ENCODE measurements around the gene CBX5.
"Not testable (repeated sequence)": the region's sequence is repeated elsewhere in the genome, so short reads cannot be mapped to it uniquely, and the experiment has no call there.

The CBX5 gene

DNA sequence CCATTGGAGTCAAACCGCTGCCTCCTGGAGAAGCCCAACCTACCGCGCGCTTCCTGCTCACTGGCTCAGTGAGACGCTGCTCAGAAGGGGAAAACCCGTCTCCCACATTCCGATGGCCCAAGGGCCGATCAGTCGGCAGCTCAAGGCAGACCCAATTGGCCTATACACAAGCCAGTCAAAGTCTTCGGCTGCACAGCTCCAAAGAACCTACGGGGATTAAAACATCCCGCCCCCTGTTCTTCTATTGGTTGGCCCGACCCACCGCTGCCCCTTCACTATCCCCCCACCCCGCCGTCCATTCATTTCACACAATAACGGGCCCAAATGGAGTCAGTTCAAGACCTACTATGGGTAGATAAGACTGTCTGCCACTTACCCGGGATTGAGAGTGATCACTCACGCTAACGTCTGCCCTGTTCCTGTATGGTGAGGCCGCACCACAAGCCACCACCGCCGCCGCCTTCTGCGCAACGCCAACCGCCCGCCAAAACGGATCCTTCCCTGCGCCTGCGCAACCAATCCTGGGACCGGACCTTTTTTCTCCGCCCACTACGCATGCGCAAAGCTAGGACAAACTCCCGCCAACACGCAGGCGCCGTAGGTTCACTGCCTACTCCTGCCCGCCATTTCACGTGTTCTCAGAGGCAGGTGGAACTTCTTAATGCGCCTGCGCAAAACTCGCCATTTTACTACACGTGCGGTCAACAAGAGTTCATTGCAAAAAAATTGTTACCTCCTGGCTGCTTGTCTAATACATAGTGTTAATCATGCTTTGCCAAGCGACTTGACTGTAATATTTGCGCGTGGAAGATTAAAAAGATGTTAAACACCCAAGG, at the start of gene CBX5:
Gene CBX5, minus strand, starts transcription at position 491 of the 836 bp plus-strand sequence. CDS start 22,472 bp downstream, outside the sequence.
- DNase-seq, result peak; percentile 92 to 100 (median 98)

DNA sequence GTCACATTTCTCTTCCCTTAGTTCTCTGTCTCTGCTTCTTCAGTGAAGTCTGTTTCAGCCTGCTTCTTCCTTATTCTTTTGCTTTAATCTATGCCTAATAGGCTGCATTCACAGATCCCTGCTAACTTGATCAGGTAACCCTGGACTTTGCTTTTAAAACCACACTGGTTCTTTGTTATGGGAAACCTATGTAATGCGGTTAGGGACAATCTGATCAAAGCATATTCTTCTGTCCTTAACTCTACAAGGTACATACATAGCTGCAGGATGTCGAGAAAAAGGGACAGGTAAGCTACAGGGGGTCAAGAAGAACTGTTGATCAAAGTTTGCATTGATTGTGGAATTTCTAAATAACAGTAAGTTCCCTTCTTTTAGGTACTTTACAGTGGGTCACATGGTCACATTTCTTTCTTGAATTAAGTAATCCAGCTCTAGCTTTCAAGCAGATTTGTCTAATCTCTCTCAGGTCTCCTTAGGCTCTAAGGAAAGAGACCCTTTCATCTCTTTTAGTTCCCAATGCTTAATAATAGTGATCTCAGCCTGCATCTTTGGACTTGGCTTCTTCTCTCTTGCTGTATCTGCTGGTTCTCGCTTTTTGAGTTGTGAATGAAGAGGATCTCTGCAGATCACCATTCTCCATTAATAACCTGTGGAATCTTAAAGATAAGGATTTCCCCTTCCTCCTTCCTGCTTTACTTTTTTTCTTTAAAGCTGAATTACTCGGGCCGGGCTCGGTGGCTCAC, 48.8 kb upstream of the CBX5 start:
- no peak for DNase-seq

DNA sequence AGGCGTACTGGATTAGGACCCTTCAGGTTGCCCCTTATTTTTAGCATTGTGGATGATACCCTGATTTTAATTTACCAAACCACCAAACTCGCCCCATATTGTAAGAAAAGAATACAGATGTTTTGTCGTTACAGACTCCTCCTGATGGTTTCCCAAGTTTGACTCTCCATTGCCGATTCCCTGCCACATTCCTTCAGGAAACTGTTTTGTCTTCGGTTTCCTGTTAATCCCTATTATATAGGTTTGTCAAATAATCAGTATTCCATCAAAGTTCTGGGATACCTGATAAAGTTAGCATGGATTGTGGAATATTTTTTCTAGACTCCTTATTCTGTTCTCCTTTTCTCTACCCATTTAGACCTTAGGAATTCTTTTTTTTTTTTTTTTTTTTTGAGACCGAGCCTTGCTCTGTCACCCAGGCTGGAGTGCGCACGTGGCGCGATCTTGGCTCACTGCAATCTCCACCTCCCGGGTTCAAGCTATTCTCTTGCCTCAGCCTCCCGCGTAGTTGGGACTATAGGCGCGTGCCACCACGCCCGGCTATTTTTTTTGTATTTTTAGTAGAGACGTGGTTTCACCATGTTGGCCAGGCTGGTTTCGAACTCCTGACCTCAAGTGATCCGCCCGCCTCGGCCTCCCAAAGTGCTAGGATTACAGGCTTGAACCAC, 45.7 kb upstream of the CBX5 start:
- DNase-seq, result not testable (repeated sequence)

DNA sequence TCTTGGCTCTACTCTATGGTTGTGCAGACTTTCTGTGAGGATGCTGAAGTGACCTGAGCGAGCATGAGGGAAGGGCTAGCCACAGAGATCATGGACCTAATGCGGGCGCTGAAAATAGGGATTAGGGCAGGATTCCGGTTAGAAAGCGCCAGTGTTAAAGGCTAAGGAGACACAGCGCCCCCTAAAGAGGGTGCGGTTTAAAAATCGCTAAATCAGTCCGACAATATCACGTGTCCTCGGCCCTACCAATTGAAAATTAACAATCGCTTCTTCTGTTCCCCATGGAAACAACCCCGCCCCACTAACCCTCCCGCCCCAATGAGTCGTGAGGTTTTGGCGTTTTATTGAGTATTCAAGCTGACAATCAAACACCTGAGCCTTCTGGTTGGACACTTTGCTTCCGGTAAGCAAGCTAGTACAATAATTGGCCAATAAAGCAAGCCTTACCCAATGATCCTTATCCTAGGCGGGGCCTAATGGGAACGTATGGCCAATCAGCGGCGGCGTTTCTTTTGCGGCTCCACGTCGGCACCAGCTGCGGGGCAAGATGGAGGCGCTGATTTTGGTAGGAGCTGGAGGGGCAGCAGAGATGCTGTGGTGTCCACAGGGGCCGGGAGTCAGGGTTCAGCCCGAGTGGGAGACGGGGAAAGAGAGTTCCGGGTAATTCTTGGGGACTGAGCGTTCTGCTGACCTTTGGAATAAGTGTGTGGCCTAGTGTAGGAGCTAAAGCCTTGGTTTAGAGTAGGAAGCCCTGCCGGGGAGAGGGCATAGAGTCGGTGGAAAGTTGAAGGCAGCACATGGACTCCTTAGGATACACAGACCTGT, 44.9 kb upstream of the CBX5 start, which contains the start of gene COPZ1:
Gene COPZ1, plus strand, starts transcription at position 515 of the 825 bp plus-strand sequence. Its CDS starts 33 bp downstream, at position 548.
- peak; percentile 75 to 100 (median 95) for DNase-seq

DNA sequence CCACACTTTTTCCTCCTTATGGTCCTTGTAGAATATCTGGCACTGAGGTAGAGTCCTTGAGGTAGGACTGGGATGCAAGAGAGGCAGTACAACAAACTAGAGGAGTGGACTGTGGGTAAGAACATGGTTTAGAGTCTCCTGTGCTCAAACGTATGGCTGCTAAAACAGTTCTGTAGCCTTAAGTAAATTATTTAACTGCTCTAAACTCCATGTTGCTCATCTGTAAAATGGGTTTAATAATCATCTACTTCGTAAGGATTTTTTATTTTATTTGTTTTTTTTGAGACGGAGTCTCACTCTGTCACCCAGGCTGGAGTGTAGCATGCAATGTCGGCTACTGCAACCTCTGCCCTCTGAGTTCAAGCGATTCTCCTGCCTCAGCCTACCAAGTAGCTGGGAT, 41.4 kb upstream of the CBX5 start:
- no peak for DNase-seq

DNA sequence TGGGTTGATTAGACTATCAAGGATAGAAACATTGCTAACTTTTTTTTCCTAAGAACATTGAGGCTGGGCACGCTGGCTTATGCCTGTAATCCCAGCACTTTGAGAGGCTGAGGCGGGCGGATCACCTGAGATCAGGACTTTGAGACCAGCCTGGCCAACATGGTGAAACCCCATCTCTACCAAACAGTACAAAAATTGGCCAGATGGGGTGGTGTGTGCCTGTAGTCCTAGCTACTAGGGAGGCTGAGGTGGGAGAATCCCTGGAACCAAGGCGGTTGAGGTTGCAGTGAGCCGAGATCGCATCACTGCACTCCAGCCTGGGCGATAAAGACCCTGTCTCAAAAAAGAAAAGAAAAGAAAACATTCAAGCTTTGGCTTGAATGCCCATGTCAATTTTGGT, 32.4 kb upstream of the CBX5 start:
- DNase-seq, result not testable (repeated sequence)

DNA sequence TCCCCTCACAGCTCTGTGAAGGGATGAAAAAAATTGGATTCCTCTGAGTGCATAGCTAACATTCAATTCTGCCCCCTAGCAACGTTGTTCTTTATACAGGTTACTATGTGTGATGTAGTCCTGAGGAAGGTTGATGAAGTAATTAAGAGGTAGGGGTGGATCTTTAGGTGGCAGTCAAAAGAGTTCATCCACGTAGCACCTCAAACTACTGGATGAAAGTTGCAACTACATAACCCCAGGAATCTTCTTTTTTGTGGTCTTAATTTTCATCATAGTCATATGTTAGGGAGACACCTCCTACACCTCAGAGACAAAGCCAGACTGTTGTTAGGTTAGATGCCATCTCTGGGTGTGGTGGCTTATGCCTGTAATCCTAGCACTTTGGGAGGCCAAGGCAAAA, 31.1 kb upstream of the CBX5 start:
- no peak for DNase-seq

DNA sequence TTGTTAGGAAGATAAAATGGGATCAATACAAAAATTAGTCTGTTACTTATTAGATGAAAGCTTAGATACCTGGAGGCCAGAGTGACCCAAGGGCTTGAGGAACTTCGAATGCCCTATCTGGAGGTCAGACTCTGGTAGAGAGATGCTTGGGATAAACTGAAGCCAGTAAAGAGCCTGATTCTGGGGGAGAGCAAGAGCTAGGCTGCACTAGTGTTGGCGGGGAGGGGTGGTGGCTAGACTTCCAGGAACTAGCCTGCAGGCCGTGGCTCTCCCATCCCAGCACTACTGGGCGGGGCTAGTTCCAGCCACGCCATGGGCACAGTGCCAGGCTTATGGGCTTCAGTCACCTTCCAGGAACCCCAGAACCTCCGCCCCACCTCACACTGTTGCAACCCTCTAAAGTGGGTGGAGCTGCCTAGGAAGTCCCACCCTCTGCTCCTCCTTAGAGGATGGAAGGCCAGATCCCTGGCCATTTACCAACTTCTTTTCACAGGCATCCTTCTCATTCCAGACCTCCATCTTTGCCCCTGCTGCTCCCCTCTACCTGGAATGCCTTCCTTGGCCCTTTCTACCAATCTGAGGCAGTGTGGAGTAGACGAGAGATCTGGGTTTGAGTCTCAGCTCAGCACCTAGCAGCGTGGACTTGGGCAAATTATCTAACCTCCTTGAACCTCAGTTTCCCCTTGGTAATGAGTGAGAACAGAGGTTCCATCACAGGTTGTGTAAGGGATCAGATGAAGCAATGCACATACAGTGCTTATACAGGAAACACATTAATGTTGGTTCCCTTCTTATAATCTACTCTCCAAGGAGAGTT, 27.2 kb upstream of the CBX5 start:
- no peak for DNase-seq

DNA sequence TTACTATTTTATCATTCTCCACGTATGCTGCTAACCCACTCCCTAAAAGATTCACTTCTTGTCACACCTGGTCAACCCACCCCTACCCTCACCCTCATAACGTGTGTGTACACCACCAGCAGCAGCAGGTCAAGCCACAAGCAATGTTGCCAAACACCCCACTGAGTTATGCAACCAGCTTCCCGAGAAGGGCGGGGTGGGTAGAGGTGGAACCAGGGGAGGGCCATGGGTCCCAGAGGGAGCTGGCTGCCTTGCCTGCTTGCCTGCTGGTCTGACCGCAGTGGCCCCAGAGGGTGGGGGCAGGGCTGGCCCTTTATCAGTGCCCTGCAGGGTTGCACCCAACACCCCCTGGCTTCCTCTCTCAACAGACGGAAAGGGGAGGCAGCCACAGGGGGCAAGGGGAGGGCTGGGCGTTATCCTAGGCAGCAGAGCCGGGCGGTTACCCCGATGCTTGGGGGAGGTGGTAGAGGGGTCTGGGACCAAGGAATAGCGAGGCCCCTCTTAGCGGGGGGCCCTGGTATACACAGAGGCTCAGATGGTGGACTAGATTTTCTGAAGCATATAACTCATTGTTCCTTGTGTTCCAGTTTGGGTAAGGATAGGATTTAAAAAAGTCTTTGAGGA, 24.4 kb upstream of the CBX5 start:
- DNase-seq, result peak in 3 of 56 donors; percentile 9 to 49 (median 27)

DNA sequence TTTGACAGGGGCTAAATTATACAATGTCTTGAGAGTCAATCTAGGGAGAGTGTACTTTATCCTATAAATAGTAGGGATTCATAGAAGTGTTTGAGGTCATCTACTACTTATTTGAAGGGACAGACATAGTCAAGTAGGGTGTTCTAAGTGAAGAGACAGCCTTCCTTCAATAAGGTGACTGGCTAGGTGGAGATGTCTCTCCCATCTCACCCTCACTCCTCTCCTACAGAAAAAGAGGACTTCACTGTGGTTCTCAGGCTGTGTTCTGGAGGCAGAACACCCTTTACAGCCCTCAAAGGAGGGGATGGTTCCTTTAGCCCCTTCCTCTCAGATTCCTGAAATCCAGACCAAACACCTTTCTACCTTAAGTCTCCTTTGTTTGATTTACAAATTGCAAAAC, 23.7 kb upstream of the CBX5 start:
- no peak for DNase-seq

DNA sequence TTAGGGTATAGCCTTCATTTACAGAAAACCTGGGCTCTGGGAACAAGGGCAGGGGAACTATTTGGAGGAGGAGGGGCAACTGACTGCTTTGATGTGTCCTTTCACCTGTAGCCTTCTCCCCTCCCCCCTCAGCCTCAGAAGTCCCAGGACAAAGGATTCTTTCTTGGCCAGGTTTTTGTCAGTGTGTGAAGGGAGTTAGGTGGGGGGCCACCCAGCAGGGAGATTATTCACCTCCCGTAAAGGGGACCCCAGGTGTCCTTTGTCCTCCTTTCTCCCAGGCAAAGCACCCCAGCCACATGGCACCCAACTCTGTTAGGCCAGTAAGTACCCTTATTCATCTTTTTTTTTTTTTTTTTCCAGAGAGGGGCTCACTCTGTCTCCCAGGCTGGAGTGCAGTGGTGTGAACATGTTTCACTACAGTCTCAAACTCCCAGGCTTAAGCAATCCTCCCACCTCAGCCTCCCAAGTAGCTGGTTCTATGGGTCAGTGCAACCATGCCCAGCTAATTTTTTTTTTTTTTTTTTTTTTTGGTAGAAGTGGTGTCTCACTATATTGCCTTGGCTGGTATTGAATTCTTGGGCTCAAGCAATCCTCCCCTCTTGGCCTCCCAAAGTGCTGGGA, 21.6 kb upstream of the CBX5 start:
- DNase-seq, result no peak

DNA sequence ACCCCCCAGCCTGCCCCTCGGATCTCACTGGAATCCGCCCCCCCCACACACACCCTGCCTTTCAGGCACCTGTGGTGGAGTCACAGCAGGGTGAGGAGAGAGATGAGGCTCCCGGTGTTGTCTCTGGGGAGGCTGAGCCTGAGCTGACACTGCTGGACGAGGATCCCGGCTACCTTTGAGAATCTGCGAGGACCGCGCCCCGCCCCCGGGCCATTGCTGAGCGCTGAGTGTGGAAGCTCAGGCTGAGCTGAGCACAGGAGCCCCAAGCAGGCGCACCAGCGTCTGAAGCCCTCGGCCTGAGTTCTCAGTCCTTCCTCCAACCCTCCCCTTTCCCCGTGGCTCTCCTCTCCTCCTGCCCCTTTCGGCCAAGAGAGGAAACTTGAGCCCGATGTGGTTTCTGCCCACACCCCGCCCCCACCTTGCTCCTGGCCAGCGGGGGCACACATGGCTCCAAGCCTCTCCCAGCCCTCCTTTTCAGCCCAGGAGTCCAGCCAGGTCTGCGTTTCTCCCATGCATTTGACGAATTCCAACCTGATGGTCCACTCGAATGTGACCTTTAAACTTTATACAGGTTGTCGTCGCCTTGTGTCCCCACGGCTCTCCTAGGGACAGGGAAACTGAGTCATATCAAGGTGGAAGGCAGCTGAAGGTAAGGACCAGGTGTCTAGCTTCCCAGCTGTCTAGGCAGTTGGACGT, 21.0 kb upstream of the CBX5 start, which contains the start of gene NFE2:
Gene NFE2, minus strand, starts transcription at position 284 of the 696 bp plus-strand sequence. CDS start 5,767 bp downstream, outside the sequence.
- DNase-seq, result peak in 9 of 56 donors; percentile 3 to 24 (median 14)

DNA sequence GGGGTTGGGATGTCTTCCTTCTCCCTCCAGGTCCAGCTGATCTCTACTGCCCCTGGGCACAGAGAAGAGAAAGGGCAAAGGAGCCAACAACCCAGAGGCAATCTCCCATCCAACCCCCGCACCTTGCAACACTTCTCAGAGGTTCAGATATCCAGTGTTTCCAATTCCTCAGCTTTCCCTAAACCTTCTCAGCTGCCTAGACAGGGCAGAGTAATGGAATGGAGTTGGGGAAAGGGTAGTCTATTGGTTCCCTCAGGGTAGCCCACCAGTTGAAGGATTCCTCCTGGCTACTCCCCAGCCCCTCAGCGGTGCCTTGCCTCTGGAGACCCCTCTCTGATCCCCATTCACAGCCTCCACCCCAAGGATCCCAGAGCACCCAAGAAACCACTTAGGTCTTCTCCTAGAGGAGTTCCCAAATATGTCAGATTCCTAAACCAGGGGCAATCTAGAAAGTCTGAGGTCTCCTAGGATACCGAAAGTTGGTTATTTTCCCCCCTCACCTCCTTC, 20.4 kb upstream of the CBX5 start:
- DNase-seq, result no peak

DNA sequence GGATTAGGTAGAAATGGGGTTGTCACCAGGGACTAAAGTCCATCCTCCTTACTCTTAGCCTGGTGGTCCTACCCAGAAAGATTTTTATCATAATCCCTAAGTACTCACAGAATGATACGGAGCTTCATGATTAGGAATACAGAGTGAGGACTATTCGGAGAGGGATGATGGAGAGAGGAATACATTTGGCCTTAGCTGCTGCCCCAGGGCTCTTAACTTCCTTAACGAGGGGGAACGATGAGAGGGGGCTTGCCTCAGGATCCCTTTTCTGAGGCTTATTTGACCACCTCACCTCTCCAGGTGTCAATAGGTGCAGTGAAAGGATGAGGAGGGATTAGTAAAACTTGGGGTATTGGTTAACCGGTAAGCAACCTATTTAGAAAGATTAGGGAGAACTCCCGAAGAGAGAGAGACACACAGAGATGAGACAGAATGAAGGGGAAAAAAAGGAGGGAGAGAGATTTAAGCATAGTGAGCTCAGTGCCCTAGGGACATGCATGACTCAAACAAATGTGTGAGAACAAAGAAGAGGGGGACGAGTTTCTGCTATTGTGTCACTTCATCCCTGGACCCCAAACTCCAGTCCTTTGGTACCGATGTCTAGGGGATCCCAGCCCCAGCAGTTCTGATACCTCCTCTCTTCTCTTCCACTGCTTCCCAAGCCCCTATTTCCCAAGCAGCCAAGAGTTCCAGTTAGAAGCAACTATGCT, 19.7 kb upstream of the CBX5 start:
- no peak for DNase-seq

DNA sequence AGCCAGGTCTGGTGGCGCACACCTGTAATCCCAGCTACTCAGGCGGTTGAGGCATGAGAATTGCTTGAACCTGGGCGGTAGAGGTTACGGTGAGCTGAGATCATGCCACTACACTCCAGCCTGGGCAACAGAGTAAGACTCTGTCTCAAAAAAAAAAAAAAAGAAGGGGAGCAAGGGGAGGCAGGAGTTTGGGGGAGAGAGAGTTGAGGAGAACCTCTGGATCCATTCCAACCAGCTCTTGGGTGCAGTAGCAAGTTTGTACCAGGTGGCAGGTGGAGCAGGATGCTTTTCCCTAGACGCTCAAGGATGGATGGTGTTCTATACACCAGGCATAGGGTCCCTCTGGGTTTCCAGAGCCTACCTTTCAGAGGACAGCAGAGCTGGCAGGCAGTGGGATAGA, 19.0 kb upstream of the CBX5 start:
- no peak for DNase-seq

DNA sequence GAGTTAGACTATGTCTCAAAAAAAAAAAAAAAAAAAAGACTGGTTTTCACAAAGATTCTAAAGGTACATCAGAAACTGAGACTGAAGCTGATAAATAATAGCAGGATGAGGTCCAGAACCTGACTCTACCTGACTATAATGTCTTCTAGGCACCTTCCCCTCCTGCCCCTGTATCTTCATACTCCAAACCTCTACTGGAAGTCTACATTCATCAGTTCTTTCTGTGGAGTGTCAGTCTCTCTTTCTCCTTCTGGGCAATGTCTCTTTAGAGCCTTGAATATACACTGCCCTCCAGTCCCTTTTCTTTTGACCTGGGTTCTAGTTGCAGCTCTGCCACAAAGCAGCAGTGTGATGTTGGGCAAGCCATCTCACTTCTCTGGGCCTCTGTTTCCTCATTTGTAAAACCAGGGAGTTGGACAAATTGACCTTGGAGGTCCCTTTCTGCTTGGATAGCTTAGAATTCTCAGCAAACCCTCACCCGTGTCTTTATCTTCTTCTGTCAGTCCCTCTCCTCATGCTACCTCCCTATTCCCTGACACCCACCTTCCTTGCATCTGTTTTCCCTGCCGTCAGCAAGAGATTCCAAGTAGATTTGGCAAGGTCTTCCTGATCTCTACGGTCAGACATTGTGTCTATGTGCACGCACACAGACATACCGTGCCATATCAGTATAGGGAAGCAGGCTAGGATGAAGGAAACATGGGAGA, 16.6 kb upstream of the CBX5 start:
- no peak for DNase-seq
